HG02938 (cell line): ENCODE measurements around the gene ARF5.

ENCODE experiments used
- ATAC-seq: cut with Tn5 transposase; IDR thresholded peaks from one replicate; pipeline ENCODE4 v1.9.1; 2021; ENCODE audit warnings: mild to moderate bottlenecking, moderate library complexity; ENCODE audit not compliant: unreplicated experiment

The ARF5 gene

GRCh38 chr7:127632276-127632910 is 44.2 kb downstream of the ARF5 start:
- no peak for ATAC-seq

DNA sequence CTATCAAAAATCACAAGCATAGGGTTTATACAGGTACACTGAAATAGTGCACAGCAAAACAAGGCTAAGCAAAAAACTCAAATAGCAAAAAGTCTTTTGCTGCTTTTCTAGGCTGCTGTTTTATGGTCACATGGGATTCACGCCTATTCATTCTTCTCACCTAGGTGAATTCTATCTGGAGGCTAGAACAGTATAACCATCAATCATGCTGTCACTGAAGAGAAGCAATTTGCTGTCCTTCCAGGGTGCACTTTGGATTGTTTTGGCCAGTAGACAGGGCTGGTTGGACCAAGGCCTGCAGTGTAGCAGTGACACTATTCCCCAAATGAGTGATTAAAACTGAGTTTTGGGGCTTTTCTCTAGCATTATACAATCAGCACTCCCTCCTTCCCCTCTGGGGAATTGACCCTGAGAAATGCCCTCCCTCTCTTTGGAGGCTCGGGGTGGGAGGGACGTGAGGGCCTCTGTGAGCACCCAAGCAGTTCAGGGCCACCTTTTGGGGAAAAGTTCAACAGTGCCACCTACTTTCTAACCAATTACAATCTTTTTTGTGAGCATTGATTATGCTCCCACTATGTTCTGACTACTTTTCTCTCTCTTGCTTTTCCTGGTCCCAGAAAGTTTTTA is 47.6 kb downstream of the ARF5 start:
- ATAC-seq, result no peak

DNA sequence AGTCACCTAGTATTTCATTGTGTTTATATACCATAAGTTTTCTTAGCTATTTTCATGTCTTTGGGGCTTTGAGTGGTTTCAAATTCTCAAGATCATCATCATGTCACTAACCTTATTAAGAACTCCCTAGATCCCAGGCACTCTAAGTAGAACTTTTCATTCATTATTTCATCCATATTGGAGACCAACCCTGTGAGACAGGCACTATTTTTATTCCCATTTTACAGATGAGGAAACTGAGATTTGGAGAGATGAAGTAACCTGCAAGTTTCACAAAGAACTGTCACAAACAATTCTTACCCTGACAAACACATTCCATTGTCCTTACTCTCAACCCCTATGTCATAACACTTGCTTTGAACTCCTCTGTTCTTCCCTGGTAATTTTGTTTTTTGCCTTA is 50.0 kb downstream of the ARF5 start:
- ATAC-seq, result no peak
